Naive thymus-derived CD8-positive, alpha-beta T cell (primary cell): ENCODE data around the gene ALPP. TPM values are rescaled to one million over a fixed set of nuclear protein-coding genes. Genes with fewer than 3 reads are reported as not detected.
A peak's percentile ranks its signal among the peaks of the same experiment; 100 is the strongest.
"Not testable (repeated sequence)": the region's sequence is repeated elsewhere in the genome, so short reads cannot be mapped to it uniquely, and the experiment has no call there.

ENCODE experiments used
- ATAC-seq, 2 donors: fragments of 150-1000 bp; cut with Tn5 transposase in 1 of 2; sonication (Bioruptor Pico), chemical (Tn5 transposase) in 1 of 2; 1 replicate in 1 of 2; 2 replicates in 1 of 2; pipeline ENCODE4 v1.10.0; 2021; ENCODE audit warnings: mild to moderate bottlenecking in 2 of 2, moderate library complexity in 2 of 2
- POLR2A ChIA-PET: fragments of 350-600 bp; sonication (Branson Sonifier 250); formaldehyde crosslinking; loops from one replicate; lab custom pipeline; 2021; ENCODE audit warnings: antibody characterized with exemption; lab: Charles Lee
- DNase-seq, 10 donors: peaks; one replicate each; pipeline versions ENCODE4 v3.0.0 to v3.0.0-alpha.2; 2020 to 2022
- H3K27ac Mint-ChIP-seq, 10 donors: one replicate each; pipeline ENCODE4 v1.8.0; 2020 to 2022; ENCODE audit warnings: mild to moderate bottlenecking in 10 of 10, mixed read lengths in 10 of 10, moderate library complexity in 4 of 10, inconsistent platforms in 1 of 10
- H3K27me3 Mint-ChIP-seq, 5 donors: one replicate each; pipeline ENCODE4 v1.8.0; 2021 to 2022; ENCODE audit warnings: mixed read lengths in 5 of 5
- H3K36me3 Mint-ChIP-seq, 3 donors: one replicate each; pipeline ENCODE4 v1.8.0; 2020 to 2022; ENCODE audit warnings: mixed read lengths in 3 of 3, mild to moderate bottlenecking in 2 of 3, inconsistent platforms in 1 of 3
- H3K4me1 Mint-ChIP-seq, 4 donors: one replicate each; pipeline ENCODE4 v1.8.0; 2021 to 2022; ENCODE audit warnings: mixed read lengths in 4 of 4
- H3K4me3 Mint-ChIP-seq, 10 donors: one replicate each; pipeline ENCODE4 v1.8.0; 2020 to 2022; ENCODE audit warnings: mild to moderate bottlenecking in 10 of 10, mixed read lengths in 10 of 10, moderate library complexity in 6 of 10, inconsistent platforms in 1 of 10
- H3K9me3 Mint-ChIP-seq, 9 donors: one replicate each; pipeline ENCODE4 v1.8.0; 2020 to 2022; ENCODE audit warnings: mixed read lengths in 9 of 9, mild to moderate bottlenecking in 3 of 9, inconsistent platforms in 1 of 9, moderate library complexity in 1 of 9
- polyA plus RNA-seq, 3 donors: library from polyadenylated mRNA; unstranded; fragments of 300-500 nt; fragmentation: Illumina TruSeq; gene quantifications; one replicate each; pipeline ENCODE4 v1.2.3, GENCODE V29; 2021
- total RNA-seq, 8 experiments: library from RNA in 2 of 8; stranded (reverse) in 2 of 8; gene quantifications; one replicate each; pipeline ENCODE4 v1.2.3 and lab custom pipeline; 2021 to 2026

ALPP gene
- total and polyA plus RNA-seq, 5 experiments from 2014 or later: not detected

DNA sequence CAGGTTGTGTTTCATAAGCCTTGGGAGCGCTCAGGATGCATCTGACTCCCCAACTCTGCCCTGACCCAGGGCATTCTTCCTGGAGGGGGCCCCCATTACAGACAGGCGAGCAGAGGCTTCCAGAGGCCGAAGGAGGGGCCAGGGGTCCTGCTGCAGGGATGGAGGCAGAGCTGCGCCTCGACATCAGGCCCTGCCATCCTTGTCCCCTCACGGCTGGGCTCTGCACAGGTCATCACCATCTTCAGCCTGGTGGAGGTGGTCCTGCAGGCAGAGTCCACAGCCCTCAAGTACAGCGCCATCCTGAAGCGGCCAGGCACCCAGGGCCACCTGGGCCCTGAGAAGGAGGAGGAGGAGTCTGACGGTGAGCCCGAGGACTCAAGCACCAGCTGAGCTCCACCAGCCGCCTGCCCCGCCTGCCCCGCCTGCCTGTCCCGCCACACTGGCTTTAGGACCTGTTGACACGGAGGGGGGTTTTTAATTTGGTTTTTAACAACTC is 42.3 kb upstream of the ALPP start:
- no peak overlapping the region for H3K4me3 Mint-ChIP-seq
- peaks cover 0 to 2% (median 0%) of the 10 kb centered on the region in 3 donors for H3K36me3 Mint-ChIP-seq
- H3K9me3 Mint-ChIP-seq: no peaks in the 10 kb centered on the region
- peaks cover 0 to 6% (median 3%) of the 10 kb centered on the region in 4 donors for H3K4me1 Mint-ChIP-seq
- peak in 2 of 10 donors; percentile 14 to 36 for DNase-seq
- H3K27me3 Mint-ChIP-seq: no peaks in the 10 kb centered on the region
- no peak for ATAC-seq
- POLR2A ChIA-PET: no interaction called here
- peak overlapping the region in 1 of 10 donors; percentile 69 for H3K27ac Mint-ChIP-seq

GRCh38 chr2:232336981-232337720 is 41.4 kb upstream of the ALPP start:
- POLR2A ChIA-PET: no interaction called here
- DNase-seq (peak in 2 of 10 donors; percentile 10 to 45), ATAC-seq (no peak)
- Mint-ChIP-seq H3K27ac (peak overlapping the region in 1 of 10 donors; percentile 28), H3K4me1 (peaks cover 0 to 6% (median 3%) of the 10 kb centered on the region in 4 donors), H3K27me3 (no peaks in the 10 kb centered on the region), H3K4me3 (no peak overlapping the region), H3K36me3 (peaks cover 0 to 2% (median 0%) of the 10 kb centered on the region in 3 donors), H3K9me3 (no peaks in the 10 kb centered on the region)

DNA sequence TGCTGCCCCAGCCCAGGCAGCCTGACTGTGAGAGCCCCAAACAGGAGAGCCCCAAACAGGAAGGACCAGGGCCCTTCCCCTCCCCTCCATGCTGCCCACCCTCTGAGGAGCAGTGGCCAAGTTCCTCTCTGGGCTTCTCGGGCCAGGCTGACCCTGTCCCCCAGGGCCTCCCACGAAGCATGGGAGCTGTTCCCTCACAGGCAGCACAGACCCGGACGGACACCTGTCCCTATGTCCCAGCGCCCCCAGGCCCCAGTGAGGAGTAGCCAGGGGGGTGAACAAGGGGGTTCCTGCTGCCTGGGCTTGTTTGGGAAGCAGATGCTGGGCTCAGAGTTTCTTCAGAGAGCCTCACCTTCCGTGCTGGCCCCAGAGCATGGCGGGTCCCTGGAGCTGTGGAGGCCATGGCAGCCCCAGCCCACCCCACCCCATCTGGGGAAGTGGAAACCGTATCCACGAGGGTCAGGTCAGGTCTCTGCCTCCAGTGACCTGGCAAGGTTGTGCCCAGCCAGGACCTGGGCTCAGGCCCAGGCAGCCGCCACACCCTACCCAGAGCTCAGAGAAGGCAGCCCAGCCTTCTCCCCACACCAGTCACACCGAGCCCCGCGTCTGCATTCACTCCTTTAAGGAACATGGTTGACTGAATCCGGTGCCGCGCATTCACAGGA is 40.3 kb upstream of the ALPP start:
- peak in 2 of 10 donors; percentile 8 to 54 for DNase-seq
- peaks cover 5 to 12% (median 9%) of the 10 kb centered on the region in 4 donors for H3K4me1 Mint-ChIP-seq
- ATAC-seq, H3K4me3 Mint-ChIP-seq, POLR2A ChIA-PET, H3K9me3 Mint-ChIP-seq, H3K27me3 Mint-ChIP-seq, H3K36me3 Mint-ChIP-seq: not testable (repeated sequence)
- H3K27ac Mint-ChIP-seq: peak overlapping the region in 1 of 10 donors; percentile 69

DNA sequence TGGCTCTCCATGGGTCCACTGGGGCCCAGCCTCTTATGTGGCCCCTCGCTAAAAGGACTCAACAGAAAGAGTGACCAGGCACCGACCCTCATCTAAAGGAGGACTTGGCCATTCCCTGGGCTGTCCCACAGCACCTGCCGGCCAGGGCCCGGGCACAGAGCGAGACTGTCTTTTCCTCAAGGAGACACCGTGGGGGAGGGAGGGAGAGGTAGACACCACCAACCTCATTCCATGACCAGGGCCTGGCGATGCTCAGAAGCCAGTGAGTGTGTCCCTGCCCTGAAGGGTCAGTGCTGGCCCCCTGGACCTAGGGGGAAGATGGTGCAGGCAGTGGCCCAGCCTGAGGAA is 39.8 kb upstream of the ALPP start:
- no peaks in the 10 kb centered on the region for H3K27me3 Mint-ChIP-seq
- H3K4me1 Mint-ChIP-seq: peaks cover 8 to 16% (median 13%) of the 10 kb centered on the region in 4 donors
- POLR2A ChIA-PET: no interaction called here
- no peaks in the 10 kb centered on the region for H3K9me3 Mint-ChIP-seq
- H3K4me3 Mint-ChIP-seq: no peak overlapping the region
- DNase-seq: peak in 1 of 10 donors; percentile 24
- no peak for ATAC-seq
- peaks cover 0 to 2% (median 0%) of the 10 kb centered on the region in 3 donors for H3K36me3 Mint-ChIP-seq
- peak overlapping the region in 2 of 10 donors; percentile 69 to 88 for H3K27ac Mint-ChIP-seq

- H3K9me3 Mint-ChIP-seq: no peaks in the 10 kb centered on the region
- peak overlapping the region in 2 of 10 donors; percentile 24 to 88 for H3K27ac Mint-ChIP-seq
- H3K4me1 Mint-ChIP-seq: peaks cover 9 to 21% (median 13%) of the 10 kb centered on the region in 4 donors
- peak overlapping the region in 1 of 10 donors; percentile 54 for H3K4me3 Mint-ChIP-seq
- ATAC-seq: no peak
- H3K27me3 Mint-ChIP-seq: no peaks in the 10 kb centered on the region
- peak in 1 of 10 donors; percentile 58 for DNase-seq
- peaks cover 0 to 2% (median 0%) of the 10 kb centered on the region in 3 donors for H3K36me3 Mint-ChIP-seq
- POLR2A ChIA-PET: no interaction called here
Measured at GRCh38 chr2:232339121-232340081, 39.1 kb upstream of the ALPP start.

DNA sequence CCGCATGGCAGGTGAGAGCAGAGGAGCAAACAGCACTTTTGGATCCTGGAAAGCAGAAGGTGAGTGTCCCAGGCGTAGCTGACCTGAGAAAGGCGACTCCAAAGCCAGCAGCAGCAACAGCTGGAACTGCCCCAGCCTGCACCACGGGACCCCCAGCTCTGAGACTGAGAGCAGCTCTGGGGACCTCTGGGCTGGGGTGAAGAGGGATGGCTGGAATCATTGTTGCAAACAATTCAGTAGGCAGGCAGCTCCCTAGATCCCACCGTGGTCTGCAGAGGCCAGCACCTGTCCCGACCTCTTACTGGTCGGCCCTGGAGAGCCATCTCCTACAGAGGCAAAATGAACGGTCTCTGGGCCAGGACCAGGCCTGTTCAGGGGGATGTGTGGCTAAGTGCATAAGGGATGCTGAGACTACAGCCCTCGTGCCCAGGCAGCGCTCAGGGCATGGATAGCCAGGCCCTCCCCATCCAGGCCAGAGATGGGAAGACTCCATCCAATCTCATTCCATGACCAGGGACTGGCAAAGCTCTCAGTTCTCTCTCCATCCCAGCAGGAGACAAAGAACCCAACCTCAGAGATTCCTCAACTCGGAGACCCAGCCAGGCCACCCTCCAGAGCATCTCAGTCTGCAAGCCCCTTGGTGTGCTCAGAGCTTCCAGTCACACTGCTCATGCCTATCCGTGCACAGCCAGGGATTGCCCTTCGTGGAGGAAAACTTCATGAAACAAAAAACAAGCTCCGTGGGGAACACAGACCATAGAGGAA is 38.2 kb upstream of the ALPP start:
- ATAC-seq (no peak), DNase-seq (peak in 1 of 10 donors; percentile 32)
- Mint-ChIP-seq H3K4me3 (no peak overlapping the region), H3K27me3 (no peaks in the 10 kb centered on the region), H3K9me3 (no peaks in the 10 kb centered on the region), H3K36me3 (peaks cover 0 to 2% (median 0%) of the 10 kb centered on the region in 3 donors), H3K4me1 (peaks cover 10 to 25% (median 13%) of the 10 kb centered on the region in 4 donors), H3K27ac (peak overlapping the region in 2 of 10 donors; percentile 47 to 88)
- POLR2A ChIA-PET: no interaction called here

- Mint-ChIP-seq H3K9me3 (peaks cover 0 to 2% (median 0%) of the 10 kb centered on the region in 9 donors), H3K4me1 (peaks cover 10 to 25% (median 13%) of the 10 kb centered on the region in 4 donors), H3K4me3 (no peak overlapping the region), H3K27me3 (no peaks in the 10 kb centered on the region), H3K27ac (peak overlapping the region in 2 of 10 donors; percentile 40 to 51), H3K36me3 (no peaks in the 10 kb centered on the region)
- POLR2A ChIA-PET: no interaction called here
- DNase-seq (no peak), ATAC-seq (no peak)
Measured at GRCh38 chr2:232341061-232341738, 37.4 kb upstream of the ALPP start.

GRCh38 chr2:232341739-232342126 is 36.8 kb upstream of the ALPP start:
- no peak for DNase-seq
- ATAC-seq: no peak
- Mint-ChIP-seq H3K36me3 (no peaks in the 10 kb centered on the region), H3K9me3 (peaks cover 0 to 4% (median 0%) of the 10 kb centered on the region in 9 donors), H3K27ac (peak overlapping the region in 2 of 10 donors; percentile 40 to 52), H3K4me1 (peaks cover 10 to 25% (median 13%) of the 10 kb centered on the region in 4 donors), H3K27me3 (no peaks in the 10 kb centered on the region), H3K4me3 (no peak overlapping the region)
- POLR2A ChIA-PET: no interaction called here

DNA sequence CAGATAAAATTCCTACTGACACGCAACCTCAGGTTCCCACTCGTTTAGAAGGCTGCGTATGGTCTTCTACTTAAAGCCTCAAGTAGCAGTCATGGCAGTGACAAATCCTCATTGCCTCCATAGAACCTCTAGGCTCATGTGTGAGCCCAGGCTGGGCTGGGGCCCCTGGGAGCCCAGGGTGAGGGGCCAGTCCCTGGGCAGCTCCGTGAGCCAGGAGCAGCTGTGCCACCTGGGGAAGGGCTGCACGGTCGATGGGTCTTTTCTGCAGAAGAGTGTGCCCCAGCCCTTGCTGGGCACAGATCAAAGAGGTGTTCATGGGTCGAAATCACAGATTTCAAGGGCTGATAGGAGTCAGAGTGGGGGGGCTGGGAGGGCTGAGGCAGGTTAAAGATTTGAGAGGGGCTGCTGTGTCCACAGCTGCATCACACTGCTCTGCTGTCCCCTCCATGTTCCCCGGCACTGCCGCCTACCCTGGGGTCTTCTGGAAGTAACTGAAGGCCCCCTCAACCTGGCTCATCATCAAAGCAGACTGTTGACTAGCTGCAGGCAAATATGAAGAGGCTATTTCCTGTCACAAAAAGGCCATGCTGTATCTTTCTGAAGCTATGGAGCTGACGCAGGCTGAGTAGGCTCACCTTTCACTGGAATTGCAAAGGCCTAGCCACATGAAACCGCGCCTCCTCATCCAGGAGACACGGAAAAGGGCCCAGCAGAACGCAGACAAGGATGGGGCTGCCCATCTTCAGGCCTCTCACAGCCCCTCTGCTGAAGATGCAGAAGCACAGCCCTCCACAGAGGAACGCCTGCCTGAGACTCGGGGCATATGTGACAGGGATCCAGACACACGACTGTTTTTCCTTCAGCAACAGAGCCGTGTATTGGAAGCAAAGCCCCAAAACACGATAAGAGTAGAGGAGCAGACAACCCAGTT is 35.7 kb upstream of the ALPP start:
- peak; percentile 33 for ATAC-seq
- POLR2A ChIA-PET: no interaction called here
- peaks cover 10 to 25% (median 13%) of the 10 kb centered on the region in 4 donors for H3K4me1 Mint-ChIP-seq
- no peaks in the 10 kb centered on the region for H3K27me3 Mint-ChIP-seq
- H3K4me3 Mint-ChIP-seq: no peak overlapping the region
- peak in 1 of 10 donors; percentile 23 for DNase-seq
- H3K36me3 Mint-ChIP-seq: no peaks in the 10 kb centered on the region
- H3K9me3 Mint-ChIP-seq: peaks cover 0 to 4% (median 0%) of the 10 kb centered on the region in 9 donors
- peak overlapping the region in 4 of 10 donors; percentile 14 to 73 (median 39) for H3K27ac Mint-ChIP-seq

GRCh38 chr2:232343821-232344220 is 34.7 kb upstream of the ALPP start:
- peaks cover 0 to 2% (median 0%) of the 10 kb centered on the region in 5 donors for H3K27me3 Mint-ChIP-seq
- H3K27ac Mint-ChIP-seq: peak overlapping the region in 3 of 10 donors; percentile 27 to 62 (median 47)
- no peak overlapping the region for H3K4me3 Mint-ChIP-seq
- DNase-seq: no peak
- peaks cover 0 to 4% (median 0%) of the 10 kb centered on the region in 9 donors for H3K9me3 Mint-ChIP-seq
- no peaks in the 10 kb centered on the region for H3K36me3 Mint-ChIP-seq
- H3K4me1 Mint-ChIP-seq: peaks cover 10 to 27% (median 13%) of the 10 kb centered on the region in 4 donors
- POLR2A ChIA-PET: no interaction called here
- no peak for ATAC-seq
